ENCODE data around the gene PLEKHN1.

PLEKHN1 gene

GRCh38 chr1:925561-926421 lies 40.5 kb upstream of the PLEKHN1 start (continued):
- TF ChIP-seq SCRT2 (tag by site-specific recombination; IDR thresholded peaks at IDR 0.05), result peak; percentile 36; the same call in 1 of the 2 replicates
- no peak for TF ChIP-seq ZNF621 (tag by site-specific recombination; IDR thresholded peaks at IDR 0.05)
- TF ChIP-seq ZNF394 (tag by site-specific recombination; IDR thresholded peaks at IDR 0.05; ENCODE audit: borderline replicate concordance), result peak; percentile 20; the same call in 1 of the 2 replicates
- peak; percentile 91 for TF ChIP-seq PATZ1 (tag by site-specific recombination; IDR thresholded peaks at IDR 0.05)
- TF ChIP-seq GLI2 (tag by site-specific recombination; IDR thresholded peaks at IDR 0.05; ENCODE audit: borderline replicate concordance, low read depth), result no peak
- peak; percentile 49 for TF ChIP-seq SP7 (tag by site-specific recombination; IDR thresholded peaks at IDR 0.05)
- TF ChIP-seq ZNF354C (tag by site-specific recombination; IDR thresholded peaks at IDR 0.05; ENCODE audit: borderline replicate concordance, low read depth), result no peak
- TF ChIP-seq IKZF3 (tag by site-specific recombination; IDR thresholded peaks at IDR 0.05), result peak; percentile 86
- TF ChIP-seq ZBTB6 (tag by site-specific recombination; IDR thresholded peaks at IDR 0.05), result 0 out of 2 replicates have a peak, but pooled peaks have one; percentile 66
- TF ChIP-seq KLF7 (tag by site-specific recombination; IDR thresholded peaks at IDR 0.05; ENCODE audit: borderline replicate concordance), result peak; percentile 69; the same call in 1 of the 2 replicates
- peak; percentile 52; the same call in 1 of the 2 replicates for TF ChIP-seq ZSCAN30 (tag by site-specific recombination; IDR thresholded peaks at IDR 0.05)
- TF ChIP-seq ZFP37 (tag by site-specific recombination; IDR thresholded peaks at IDR 0.05), result peak; percentile 76; the same call in 1 of the 2 replicates
- TF ChIP-seq ZBTB20 (tag by site-specific recombination; IDR thresholded peaks at IDR 0.05), result peak; percentile 93
- peak; percentile 84 for TF ChIP-seq SP2 (tag by site-specific recombination; IDR thresholded peaks at IDR 0.05)
- TF ChIP-seq ZNF391 (tag by site-specific recombination; IDR thresholded peaks at IDR 0.05; ENCODE audit: borderline replicate concordance, low read depth), result 0 out of 2 replicates have a peak, but pooled peaks have one; percentile 43
- TF ChIP-seq ZNF26 (tag by site-specific recombination; IDR thresholded peaks at IDR 0.05), result no peak
- no peak for TF ChIP-seq ZNF24 (tag by site-specific recombination; IDR thresholded peaks at IDR 0.05)
- peak; percentile 95 for TF ChIP-seq ZNF600 (tag by site-specific recombination; IDR thresholded peaks at IDR 0.05)
- TF ChIP-seq ZNF112 (tag by site-specific recombination; IDR thresholded peaks at IDR 0.05), result no peak
- no peak for TF ChIP-seq ZNF518A (tag by site-specific recombination; conservative IDR thresholded peaks at IDR 0.05; ENCODE audit: low read depth)
- TF ChIP-seq ZFHX2 (tag by site-specific recombination; conservative IDR thresholded peaks at IDR 0.05), result peak; percentile 77
- TF ChIP-seq ZNF2 (tag by site-specific recombination; IDR thresholded peaks at IDR 0.05), result 0 out of 2 replicates have a peak, but pooled peaks have one; percentile 33
- peak; percentile 46 for TF ChIP-seq ZNF629 (tag by site-specific recombination; IDR thresholded peaks at IDR 0.05)
- TF ChIP-seq ZNF133 (tag by site-specific recombination; IDR thresholded peaks at IDR 0.05), result no peak
- TF ChIP-seq ZNF274 (IDR thresholded peaks at IDR 0.05; ENCODE audit: low read length), result no peak
- no peak for TF ChIP-seq ZNF274 (tag by site-specific recombination; IDR thresholded peaks at IDR 0.05; ENCODE audit: borderline replicate concordance)
- no peak for TF ChIP-seq HOXC10 (CRISPR knock-in tag; IDR thresholded peaks at IDR 0.05)
- 0 out of 2 replicates have a peak, but pooled peaks have one; percentile 28 for TF ChIP-seq ZNF335 (tag by site-specific recombination; conservative IDR thresholded peaks at IDR 0.05)
- TF ChIP-seq EGR2 (tag by site-specific recombination; IDR thresholded peaks at IDR 0.05; ENCODE audit: low read depth), result peak; percentile 66

Measured in HEK293 (cell line).